NCI-H1105 treated with DMSO at 0.1 percent for 48 hours (cell line): ENCODE measurements around the gene TMEM165.
A peak's percentile ranks its signal among the peaks of the same experiment; 100 is the strongest.

Source experiments
- DNase-seq: peaks from one replicate; lab custom pipeline; 2025; lab: John Stamatoyannopoulos, UW

The TMEM165 gene

DNA sequence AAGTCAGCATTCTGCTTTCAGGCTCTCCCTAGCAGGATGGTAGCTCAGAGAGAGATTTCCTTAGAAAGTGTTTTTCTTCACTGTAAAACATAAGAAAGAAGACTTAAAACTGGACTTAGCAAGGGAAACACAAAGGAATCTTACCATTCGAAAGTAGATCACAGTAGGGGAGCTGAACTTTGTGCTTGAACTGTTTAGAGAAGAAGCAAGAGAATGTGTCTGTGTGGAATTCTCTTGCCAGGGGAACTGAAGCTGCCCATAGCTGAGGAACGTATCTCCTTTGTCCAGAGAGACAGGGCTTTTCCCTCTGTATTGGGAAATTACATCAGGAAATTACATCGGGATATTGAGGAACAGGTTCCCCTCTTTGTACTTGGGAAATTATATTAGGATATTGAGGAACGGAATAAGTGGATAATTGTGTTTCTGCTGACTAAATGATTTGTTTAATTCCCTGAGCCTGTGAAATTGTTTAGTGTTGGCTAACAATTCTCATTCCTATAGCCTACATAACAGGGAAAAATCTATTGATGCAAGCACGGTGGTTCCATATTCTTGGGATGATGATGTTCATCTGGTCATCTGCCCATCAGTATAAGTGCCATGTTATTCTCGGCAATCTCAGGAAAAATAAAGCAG, 28.6 kb upstream of the TMEM165 start:
- no peak for DNase-seq

DNA sequence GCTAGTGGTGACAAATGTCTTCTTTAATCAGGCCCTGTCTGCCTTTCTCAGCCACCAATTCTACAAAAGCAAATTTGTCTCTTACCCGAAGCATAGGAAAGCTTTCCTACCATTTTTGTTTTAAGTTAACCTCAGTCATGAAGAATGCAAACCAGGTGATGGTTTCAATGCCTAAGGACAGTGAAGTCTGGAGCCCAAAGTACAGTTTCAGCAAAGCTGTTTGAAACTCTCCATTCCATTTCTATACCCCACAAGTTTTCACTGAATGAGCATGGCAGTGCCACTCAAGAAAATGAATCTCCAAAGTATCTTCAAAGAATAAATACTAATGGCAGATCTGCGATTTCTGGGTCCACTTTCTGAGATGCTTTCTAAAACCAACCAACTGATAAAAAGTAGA, 25.8 kb upstream of the TMEM165 start:
- no peak for DNase-seq

- no peak for DNase-seq
Measured at GRCh38 chr4:55372259-55372658, 23.5 kb upstream of the TMEM165 start.

DNA sequence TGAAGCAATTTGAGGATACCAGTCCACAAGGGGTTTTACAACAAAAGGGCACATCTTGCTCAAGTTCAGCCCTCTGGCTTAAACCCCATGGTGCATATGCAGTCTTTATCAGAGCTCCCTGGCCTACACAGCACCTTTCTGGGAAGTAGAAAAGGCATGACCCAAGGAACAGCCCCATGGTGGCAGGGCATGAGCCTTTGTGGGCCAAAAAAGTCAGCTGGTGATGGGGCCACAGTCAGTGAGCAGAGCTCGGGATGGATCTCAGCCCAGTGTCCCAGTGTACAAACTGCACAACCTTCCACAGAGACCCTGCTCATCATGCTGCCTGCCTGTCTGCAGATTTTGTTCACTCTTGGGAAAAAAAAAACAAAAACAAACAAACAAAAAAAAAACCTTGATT, 22.3 kb upstream of the TMEM165 start:
- DNase-seq = no peak

- no peak for DNase-seq
Measured at GRCh38 chr4:55376698-55377097, 19.1 kb upstream of the TMEM165 start.

DNA sequence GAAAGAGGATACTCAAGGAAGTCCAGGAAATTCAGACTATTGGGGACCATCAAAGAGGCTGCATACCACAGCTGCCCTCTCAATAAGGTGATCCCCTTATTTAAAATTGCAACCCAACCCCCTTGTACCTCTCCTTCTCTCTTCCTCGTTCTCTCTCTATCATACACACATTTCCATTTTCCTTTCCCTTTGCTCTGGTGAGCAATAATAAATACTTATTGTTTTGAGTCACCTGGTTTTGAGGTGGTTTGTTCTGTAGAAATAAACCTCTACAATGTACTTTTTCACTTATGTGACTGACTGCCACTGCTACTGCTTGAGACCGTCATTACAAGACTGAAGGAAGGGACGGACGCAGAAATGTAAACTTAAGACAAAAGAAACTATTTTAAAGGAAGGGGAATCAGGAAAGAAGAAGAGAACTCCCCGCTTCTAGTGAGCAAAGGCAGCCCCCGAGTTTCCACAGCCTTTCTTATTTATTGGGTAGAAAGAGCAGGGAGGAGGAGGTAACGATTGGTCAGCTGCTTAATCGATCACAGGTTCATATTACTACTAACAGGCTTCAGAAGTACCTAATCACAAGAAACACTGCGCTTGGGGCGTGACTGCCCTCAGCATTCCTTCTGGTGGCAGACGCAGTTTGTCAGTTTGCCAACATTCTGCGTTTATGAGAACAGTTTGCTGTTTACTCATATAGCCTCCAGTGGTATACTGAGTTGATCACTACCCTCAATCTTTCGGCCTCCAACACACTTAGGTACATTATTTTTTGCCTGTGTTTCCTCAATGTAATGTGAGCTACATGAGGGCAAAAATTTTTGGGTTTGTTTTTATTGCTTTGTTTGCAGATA, 16.9 kb upstream of the TMEM165 start:
- DNase-seq = no peak

DNA sequence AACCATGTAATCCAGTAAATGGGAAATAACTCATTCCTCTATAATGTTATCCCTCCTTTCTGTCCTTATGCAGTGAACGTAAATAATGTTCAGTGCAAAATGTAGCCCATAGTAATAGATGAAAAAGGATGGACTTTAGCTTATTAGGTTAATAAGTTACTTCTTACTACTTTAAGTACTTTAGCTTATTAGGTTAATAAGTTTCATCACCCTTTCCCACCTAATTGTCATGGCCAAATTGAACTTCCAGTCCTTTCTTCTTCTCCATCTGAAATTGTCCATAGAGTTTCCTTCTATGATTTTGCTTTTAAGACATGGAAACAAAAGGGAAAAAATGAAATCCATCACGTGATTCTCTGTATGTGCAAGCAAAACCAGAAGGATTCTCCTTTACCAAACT, 15.2 kb upstream of the TMEM165 start:
- no peak for DNase-seq

GRCh38 chr4:55381502-55381901, 14.3 kb upstream of the TMEM165 start:
- no peak for DNase-seq

GRCh38 chr4:55382488-55383003, 13.2 kb upstream of the TMEM165 start:
- no peak for DNase-seq

- no peak for DNase-seq
Measured at GRCh38 chr4:55385201-55385649, 10.5 kb upstream of the TMEM165 start.

- no peak for DNase-seq
Measured at GRCh38 chr4:55386073-55386472, 9.7 kb upstream of the TMEM165 start.

GRCh38 chr4:55386840-55387239, 8.9 kb upstream of the TMEM165 start:
- DNase-seq = no peak

DNA sequence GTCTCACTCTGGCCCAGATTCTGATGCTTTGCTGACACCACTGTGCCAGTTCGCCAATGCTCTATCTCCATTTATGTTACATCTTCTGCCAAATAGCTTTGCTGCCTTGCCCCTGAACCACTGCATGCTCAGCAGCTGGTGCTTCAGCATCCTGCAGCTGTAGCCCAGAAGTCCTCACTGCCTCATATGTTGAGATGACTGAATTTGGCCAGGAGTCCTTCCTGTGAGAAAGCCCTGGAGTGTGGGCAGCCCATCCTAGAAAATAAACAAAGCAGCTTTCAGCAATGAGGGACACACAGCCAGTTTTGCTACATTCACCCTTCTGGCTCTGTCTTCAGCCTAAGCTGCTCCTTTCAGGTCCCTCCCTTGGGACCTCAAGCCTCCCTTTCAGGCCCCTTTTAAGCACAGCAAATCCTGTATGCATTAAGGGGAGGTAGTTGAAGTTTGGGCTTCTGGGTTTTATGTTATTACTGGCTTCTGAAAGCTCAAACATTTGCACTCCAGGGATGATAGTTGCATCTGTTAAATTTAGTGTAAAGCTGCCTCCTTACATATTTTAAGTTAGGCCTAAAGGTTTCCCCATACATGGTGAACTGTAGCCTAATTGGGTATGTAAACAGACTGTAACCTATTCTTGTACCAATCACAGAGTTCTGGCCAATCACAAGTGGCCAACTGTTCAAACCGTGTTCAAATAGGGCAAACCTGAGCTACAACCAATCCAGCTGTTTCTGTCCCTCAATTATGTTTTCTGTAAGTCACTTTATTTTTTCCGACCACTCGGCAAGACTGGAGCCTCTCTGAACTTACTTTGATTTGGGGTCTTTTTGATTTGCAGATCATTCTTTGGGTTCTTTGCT, 2.1 kb upstream of the TMEM165 start:
- no peak for DNase-seq

DNA sequence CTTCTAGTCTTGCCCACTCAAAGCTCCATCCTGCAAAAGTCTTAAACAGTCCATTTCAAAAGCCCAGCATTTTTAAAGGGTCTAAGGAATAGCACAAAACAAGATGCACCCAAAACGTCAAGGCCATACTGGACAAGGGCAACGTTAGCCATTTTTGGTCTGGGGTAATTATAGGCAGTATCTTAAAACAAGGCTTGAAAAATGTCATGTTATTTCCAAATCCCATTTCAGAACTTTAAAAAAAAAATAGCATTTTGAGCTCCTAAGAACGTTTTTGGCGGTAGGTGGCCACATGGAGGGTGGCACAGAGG, 584 bp upstream of the TMEM165 start:
- no peak for DNase-seq

DNA sequence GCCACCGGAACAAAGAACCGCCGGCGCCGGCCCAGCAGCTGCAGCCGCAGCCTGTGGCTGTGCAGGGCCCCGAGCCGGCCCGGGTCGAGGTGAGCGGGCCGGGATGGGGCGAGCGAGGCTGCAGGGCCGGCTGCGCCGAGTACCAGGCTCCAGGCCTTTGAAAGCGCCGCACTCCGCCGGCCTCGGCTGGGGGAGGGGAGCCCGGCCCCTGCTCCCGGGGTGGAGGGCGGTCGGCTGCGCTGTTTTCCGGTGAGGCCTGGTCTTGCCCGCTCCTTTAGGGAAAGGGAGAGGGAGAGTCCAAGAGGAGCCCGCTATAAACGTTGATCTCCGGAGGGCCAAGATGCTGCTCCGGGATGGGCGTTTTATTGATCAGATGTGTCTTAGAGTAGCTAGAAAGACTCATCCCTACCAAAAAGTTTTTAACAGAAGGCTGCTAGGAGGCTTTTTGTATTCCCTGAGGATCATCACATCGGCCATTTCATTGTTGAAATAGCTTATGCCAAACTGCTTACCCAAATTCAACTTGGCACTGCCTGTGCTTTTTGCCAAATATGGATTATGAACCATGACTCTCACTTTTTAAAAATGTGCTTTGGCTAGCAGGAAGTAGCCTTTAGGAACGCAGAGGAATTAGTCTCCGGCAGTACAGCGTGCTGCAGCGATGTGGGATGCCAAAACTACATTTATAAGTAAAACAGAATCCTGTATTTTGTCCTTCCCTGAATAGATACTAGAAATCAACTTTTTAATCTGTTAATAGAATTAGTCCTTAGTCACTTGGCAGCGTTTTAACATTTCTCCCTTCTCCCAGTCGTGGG, 760 bp downstream of the TMEM165 start:
- peak; percentile 14 for DNase-seq

GRCh38 chr4:55397126-55397436, 1.3 kb downstream of the TMEM165 start:
- no peak for DNase-seq

- DNase-seq = peak; percentile 23
Measured at GRCh38 chr4:55397520-55398321, 2.0 kb downstream of the TMEM165 start.

GRCh38 chr4:55398461-55398860, 2.7 kb downstream of the TMEM165 start:
- no peak for DNase-seq

- no peak for DNase-seq
Measured at GRCh38 chr4:55398966-55399365, 3.2 kb downstream of the TMEM165 start.

GRCh38 chr4:55399581-55399980, 3.8 kb downstream of the TMEM165 start:
- no peak for DNase-seq

DNA sequence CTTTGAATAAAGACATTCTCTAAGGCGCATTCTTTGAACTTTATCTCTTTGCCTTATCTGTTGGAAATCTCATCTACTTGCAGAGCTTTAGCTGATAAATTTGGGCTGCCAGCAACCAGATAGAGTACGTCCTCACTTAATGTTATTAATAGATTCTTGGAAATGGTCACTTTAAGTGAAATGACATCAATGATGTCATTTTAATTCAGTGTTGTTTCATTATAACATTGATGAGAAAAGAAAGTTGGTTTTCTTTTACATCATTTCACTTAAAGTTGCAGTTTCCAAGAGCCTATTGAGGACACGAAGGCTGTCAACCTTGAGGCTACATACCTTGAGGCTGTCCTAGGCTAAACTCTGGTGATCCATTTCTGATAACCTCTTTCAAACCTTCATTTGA, 9.3 kb downstream of the TMEM165 start:
- no peak for DNase-seq
